Activated T-helper 2 cell treated with anti-CD3 and anti-CD28 coated beads, Interferon-gamma antibody, Interleukin-2, Interleukin-4, amounts not matched to agents 10 μg/mL and 5 μg/mL and 100 μg/mL, durations not matched to agents 14 hours and 24 hours and 36 hours (primary cell): ENCODE data around the gene CFLAR. TPM values are rescaled to one million over a fixed set of nuclear protein-coding genes. Genes with fewer than 3 reads are reported as not detected.

Experiments
- DNase-seq: peaks from one replicate; pipeline ENCODE4 v3.0.0; 2021; ENCODE audit warnings: low spot score
- H3K27ac Mint-ChIP-seq: one replicate; pipeline ENCODE4 v1.8.0; 2021; ENCODE audit warnings: mixed read lengths
- H3K27me3 Mint-ChIP-seq: one replicate; pipeline ENCODE4 v1.8.0; 2021; ENCODE audit warnings: low read depth, mixed read lengths
- H3K36me3 Mint-ChIP-seq: one replicate; pipeline ENCODE4 v1.8.0; 2021; ENCODE audit warnings: low read depth, mixed read lengths
- H3K4me1 Mint-ChIP-seq: one replicate; pipeline ENCODE4 v1.8.0; 2021; ENCODE audit warnings: low read depth, mixed read lengths
- H3K4me3 Mint-ChIP-seq: one replicate; pipeline ENCODE4 v1.8.0; 2021; ENCODE audit warnings: low read depth, mild to moderate bottlenecking, moderate library complexity, mixed read lengths
- H3K9me3 Mint-ChIP-seq: one replicate; pipeline ENCODE4 v1.8.0; 2021; ENCODE audit warnings: mixed read lengths
- intact Hi-C: fragments of 100-400 bp; cut with micrococcal nuclease; formaldehyde crosslinking; loops from one replicate; pipeline ENCODE4 v1.15.1; 2023
- total RNA-seq: library from RNA; stranded (reverse); gene quantifications from 2 replicates; pipeline ENCODE4 v1.2.3, GENCODE V29; 2022

The CFLAR gene
- total RNA-seq, 1 donor from 2014 or later, result 255 TPM

DNA sequence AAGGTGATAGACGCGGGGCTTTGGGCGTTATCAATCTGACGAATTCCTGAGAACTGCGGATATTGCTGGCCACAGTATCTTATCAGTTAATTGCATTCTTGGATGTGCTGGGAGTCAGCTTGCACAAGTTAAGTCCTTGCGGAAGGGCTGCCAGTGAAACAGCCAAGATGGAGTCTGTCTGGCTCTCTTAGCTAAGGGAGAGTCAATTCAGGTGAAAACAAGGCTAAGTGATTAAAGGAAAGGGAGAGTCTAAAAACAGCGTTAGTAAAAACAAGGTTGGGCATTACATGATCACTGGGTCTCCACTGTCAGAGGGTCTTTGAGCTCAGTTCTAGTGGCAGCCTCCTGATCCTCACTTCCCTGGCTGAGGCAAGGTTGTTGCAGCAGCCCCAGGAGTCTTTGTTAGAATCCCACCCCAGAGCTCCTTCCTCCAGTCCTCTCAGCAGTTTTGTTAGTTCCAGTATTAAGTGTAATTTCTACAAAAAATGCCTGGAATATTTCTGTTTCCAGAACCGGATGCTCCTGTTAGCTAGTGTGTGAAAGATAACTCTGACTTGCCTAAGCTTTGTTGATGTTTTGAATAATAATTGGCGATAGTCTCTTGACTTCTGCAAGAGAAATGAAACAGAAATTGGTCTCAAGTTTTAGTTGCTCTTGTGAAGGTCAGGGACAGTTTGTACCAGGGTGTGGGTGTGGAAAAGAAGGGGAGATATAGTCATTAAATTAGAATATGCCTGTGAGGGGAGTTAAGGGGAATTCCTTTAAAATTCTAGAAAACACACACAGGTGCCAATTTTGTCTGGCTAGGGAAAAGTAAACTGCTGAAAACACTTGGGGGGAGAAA lies 10.6 kb downstream of the CFLAR start:
- H3K27me3 Mint-ChIP-seq, result no peaks in the 10 kb centered on the region
- H3K9me3 Mint-ChIP-seq, result no peaks in the 10 kb centered on the region
- peak overlapping the region; percentile 89 for H3K27ac Mint-ChIP-seq
- no peak for DNase-seq
- H3K36me3 Mint-ChIP-seq, result peaks cover 57% of the 10 kb centered on the region
- peaks cover 67% of the 10 kb centered on the region for H3K4me1 Mint-ChIP-seq
- H3K4me3 Mint-ChIP-seq, result peak overlapping the region; percentile 76
- intact Hi-C loops, result loop anchor here (2.0 kb wide), 1 partner anchor 182 kb away; no protein-coding TSS in a partner anchor

DNA sequence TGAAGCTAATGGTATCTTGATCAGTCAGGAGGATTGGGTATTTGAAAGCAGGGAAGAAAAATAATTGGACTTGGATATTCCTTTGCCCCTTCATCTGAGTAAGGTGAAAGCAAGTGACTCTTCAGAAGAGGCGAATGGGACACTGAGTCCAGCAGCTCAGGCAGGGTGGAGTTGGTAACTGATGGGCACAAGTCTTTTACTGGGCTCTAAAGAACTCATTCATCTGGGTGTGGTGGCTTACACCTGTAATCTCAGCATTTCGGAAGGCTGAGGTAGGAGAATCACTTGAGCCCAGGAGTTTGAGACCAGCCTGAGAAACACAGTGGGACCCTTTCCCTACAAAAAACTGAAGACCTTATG lies 11.2 kb downstream of the CFLAR start:
- no peak for DNase-seq
- peaks cover 64% of the 10 kb centered on the region for H3K4me1 Mint-ChIP-seq
- peaks cover 58% of the 10 kb centered on the region for H3K36me3 Mint-ChIP-seq
- intact Hi-C loops, result loop anchor here (2.0 kb wide), 1 partner anchor 182 kb away; no protein-coding TSS in a partner anchor
- H3K4me3 Mint-ChIP-seq, result peak overlapping the region; percentile 76
- H3K9me3 Mint-ChIP-seq, result no peaks in the 10 kb centered on the region
- peak overlapping the region; percentile 89 for H3K27ac Mint-ChIP-seq
- no peaks in the 10 kb centered on the region for H3K27me3 Mint-ChIP-seq

GRCh38 chr2:201127570-201127969 lies 11.6 kb downstream of the CFLAR start:
- no peaks in the 10 kb centered on the region for H3K27me3 Mint-ChIP-seq
- DNase-seq, result no peak
- H3K9me3 Mint-ChIP-seq, result no peaks in the 10 kb centered on the region
- peaks cover 62% of the 10 kb centered on the region for H3K4me1 Mint-ChIP-seq
- H3K36me3 Mint-ChIP-seq, result peaks cover 58% of the 10 kb centered on the region
- peak overlapping the region; percentile 89 for H3K27ac Mint-ChIP-seq
- peak overlapping the region; percentile 76 for H3K4me3 Mint-ChIP-seq
- intact Hi-C loops, result loop anchor here (2.0 kb wide), 1 partner anchor 183 kb away; no protein-coding TSS in a partner anchor

GRCh38 chr2:201128033-201128432 lies 12.1 kb downstream of the CFLAR start:
- intact Hi-C loops, result loop anchor here (2.0 kb wide), 4 partner anchors 131 to 415 kb away; partner anchors contain the start of genes NIF3L1, ORC2 and PPIL3
- peaks cover 58% of the 10 kb centered on the region for H3K36me3 Mint-ChIP-seq
- H3K4me1 Mint-ChIP-seq, result peaks cover 62% of the 10 kb centered on the region
- H3K27me3 Mint-ChIP-seq, result no peaks in the 10 kb centered on the region
- no peak for DNase-seq
- peak overlapping the region; percentile 89 for H3K27ac Mint-ChIP-seq
- H3K4me3 Mint-ChIP-seq, result no peak overlapping the region
- H3K9me3 Mint-ChIP-seq, result no peaks in the 10 kb centered on the region

- intact Hi-C loops, result loop anchor here (1.0 to 2.0 kb wide), 5 partner anchors 12 to 416 kb away; partner anchors contain the start of genes NIF3L1, ORC2 and PPIL3
- H3K4me1 Mint-ChIP-seq, result peaks cover 58% of the 10 kb centered on the region
- no peaks in the 10 kb centered on the region for H3K9me3 Mint-ChIP-seq
- H3K36me3 Mint-ChIP-seq, result peaks cover 59% of the 10 kb centered on the region
- no peaks in the 10 kb centered on the region for H3K27me3 Mint-ChIP-seq
- peak overlapping the region; percentile 90 for H3K4me3 Mint-ChIP-seq
- H3K27ac Mint-ChIP-seq, result peak overlapping the region; percentile 98
- DNase-seq, result no peak
Measured at GRCh38 chr2:201128933-201129505, 13.1 kb downstream of the CFLAR start.

- peaks cover 50% of the 10 kb centered on the region for H3K4me1 Mint-ChIP-seq
- intact Hi-C loops, result loop anchor here (2.0 kb wide), 2 partner anchors 20 to 52 kb away; partner anchors contain the start of gene CASP10
- H3K27ac Mint-ChIP-seq, result peak overlapping the region; percentile 92
- H3K9me3 Mint-ChIP-seq, result no peaks in the 10 kb centered on the region
- peaks cover 62% of the 10 kb centered on the region for H3K36me3 Mint-ChIP-seq
- H3K4me3 Mint-ChIP-seq, result peak overlapping the region; percentile 90
- DNase-seq, result no peak
- H3K27me3 Mint-ChIP-seq, result no peaks in the 10 kb centered on the region
Measured at GRCh38 chr2:201130524-201131186, 14.7 kb downstream of the CFLAR start.

DNA sequence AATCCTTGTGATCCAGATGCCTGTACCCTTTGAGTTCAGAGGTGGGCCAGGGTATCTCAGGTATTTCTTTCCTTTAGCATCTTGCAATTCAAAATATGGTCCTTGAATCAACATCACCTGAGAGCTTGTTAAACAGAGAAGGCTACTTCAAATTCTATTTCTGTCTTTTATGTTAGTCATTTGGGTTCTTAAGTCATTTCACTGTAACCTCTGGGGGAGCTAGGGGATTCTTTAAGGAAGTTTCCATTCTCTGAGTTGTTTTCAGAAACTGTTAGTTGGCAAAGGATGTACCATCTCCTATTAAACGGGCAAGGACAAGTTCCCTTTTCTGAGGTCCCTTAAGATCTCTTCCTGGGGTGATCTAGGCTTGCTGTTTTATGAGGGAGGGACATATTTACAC lies 16.6 kb downstream of the CFLAR start:
- Mint-ChIP-seq H3K4me1 (peaks cover 42% of the 10 kb centered on the region), H3K9me3 (no peaks in the 10 kb centered on the region), H3K36me3 (peaks cover 76% of the 10 kb centered on the region), H3K4me3 (peak overlapping the region; percentile 90), H3K27ac (peak overlapping the region; percentile 78), H3K27me3 (no peaks in the 10 kb centered on the region)
- intact Hi-C loops, result no loop called here
- no peak for DNase-seq

DNA sequence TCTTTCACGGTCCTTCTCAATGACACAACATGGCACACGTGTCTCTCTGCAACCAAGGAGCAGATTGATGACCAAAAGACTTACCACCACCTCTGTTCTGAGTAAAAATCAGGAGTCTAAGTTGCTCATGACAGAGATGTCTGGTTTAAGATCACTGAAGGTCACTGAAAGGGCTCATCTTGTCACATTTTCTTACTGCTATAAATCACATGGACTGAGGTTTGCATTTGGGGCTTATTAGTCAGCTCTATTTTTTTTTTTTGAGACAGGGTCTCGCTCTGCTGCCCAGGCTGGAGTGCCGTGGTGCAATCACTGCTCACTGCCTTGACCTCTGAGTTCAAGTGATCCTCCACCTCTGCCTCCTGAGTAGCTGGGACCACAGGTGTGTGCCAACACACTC lies 19.4 kb downstream of the CFLAR start:
- Mint-ChIP-seq H3K27ac (peak overlapping the region; percentile 31), H3K27me3 (no peaks in the 10 kb centered on the region), H3K36me3 (peaks cover 90% of the 10 kb centered on the region), H3K4me1 (peaks cover 35% of the 10 kb centered on the region), H3K9me3 (no peaks in the 10 kb centered on the region), H3K4me3 (peak overlapping the region; percentile 11)
- DNase-seq, result no peak
- intact Hi-C loops, result no loop called here

- intact Hi-C loops, result no loop called here
- no peak overlapping the region for H3K4me3 Mint-ChIP-seq
- H3K4me1 Mint-ChIP-seq, result peaks cover 34% of the 10 kb centered on the region
- DNase-seq, result no peak
- no peaks in the 10 kb centered on the region for H3K9me3 Mint-ChIP-seq
- peak overlapping the region; percentile 57 for H3K27ac Mint-ChIP-seq
- H3K27me3 Mint-ChIP-seq, result no peaks in the 10 kb centered on the region
- H3K36me3 Mint-ChIP-seq, result peaks cover 88% of the 10 kb centered on the region
Measured at GRCh38 chr2:201136889-201137321, 20.9 kb downstream of the CFLAR start.

DNA sequence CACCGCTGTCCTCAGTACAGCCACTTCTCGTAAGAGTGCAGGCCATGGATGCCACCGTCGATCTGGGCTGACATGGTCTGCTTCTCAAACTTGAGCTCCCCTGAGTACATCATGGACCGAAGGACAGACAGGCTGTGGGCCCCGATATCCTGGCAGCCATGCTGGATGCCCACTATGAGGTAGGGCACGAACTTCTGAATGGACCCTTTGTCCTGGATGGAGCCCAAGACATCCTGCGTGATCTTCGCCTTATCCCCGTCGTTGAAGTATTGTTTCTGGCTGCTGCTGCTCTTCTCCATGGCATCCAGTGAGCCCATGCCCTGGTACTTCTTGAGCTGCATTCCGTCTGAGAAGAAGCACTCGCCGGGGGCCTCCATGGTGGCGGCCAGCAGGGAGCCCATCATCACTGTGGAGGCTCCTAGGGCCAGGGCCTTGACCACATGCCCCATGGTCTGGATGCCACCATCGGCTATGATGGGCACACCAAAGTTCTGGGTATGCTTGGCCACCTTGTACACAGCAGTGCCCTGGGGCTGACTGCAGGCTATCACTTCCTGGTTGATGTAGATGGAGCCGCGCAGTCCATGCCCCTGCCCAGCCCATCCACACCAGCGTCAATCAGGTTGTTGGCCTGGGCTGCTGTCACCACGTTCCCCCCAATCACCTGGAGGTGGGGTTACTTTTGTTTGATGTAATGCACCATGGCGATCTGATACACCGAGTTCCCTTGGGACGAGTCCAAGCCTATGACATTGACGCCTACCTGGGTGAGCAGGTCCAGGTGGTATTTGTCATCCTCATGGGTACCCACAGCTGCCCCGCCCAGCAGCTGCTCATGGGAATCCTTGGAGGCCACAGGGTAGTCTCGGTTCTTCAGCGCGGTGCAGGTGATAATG lies 21.8 kb downstream of the CFLAR start:
- H3K27me3 Mint-ChIP-seq, result no peaks in the 10 kb centered on the region
- DNase-seq, result no peak
- H3K36me3 Mint-ChIP-seq, result peaks cover 85% of the 10 kb centered on the region
- H3K4me3 Mint-ChIP-seq, result no peak overlapping the region
- H3K9me3 Mint-ChIP-seq, result no peaks in the 10 kb centered on the region
- H3K27ac Mint-ChIP-seq, result peak overlapping the region; percentile 45
- intact Hi-C loops, result no loop called here
- H3K4me1 Mint-ChIP-seq, result peaks cover 28% of the 10 kb centered on the region

GRCh38 chr2:201138401-201138970 lies 22.5 kb downstream of the CFLAR start:
- Mint-ChIP-seq H3K27me3 (no peaks in the 10 kb centered on the region), H3K4me3 (no peak overlapping the region), H3K27ac (peak overlapping the region; percentile 28), H3K9me3 (no peaks in the 10 kb centered on the region), H3K36me3 (peaks cover 85% of the 10 kb centered on the region), H3K4me1 (peaks cover 22% of the 10 kb centered on the region)
- intact Hi-C loops, result no loop called here
- no peak for DNase-seq
